ENCODE results near the gene RASGRP2.

- TF ChIP-seq POLR2A (IDR thresholded peaks at IDR 0.05; ENCODE audit: low read depth, low read length) (no peak), TAF1 (IDR thresholded peaks at IDR 0.05; ENCODE audit: low read depth, low read length) (no peak), POLR2AphosphoS5 (IDR thresholded peaks at IDR 0.05; ENCODE audit: low read depth, low read length) (no peak), SPI1 (IDR thresholded peaks at IDR 0.05; ENCODE audit: low read depth, low read length) (no peak), PAX5 (IDR thresholded peaks at IDR 0.05; ENCODE audit: insufficient read depth, low read length, severe bottlenecking) (no peak)
Observed at GRCh38 chr11:64684357-64684756, 59.6 kb downstream of the RASGRP2 start.
